Measurements from ENCODE around the gene KCTD18. TPM values are rescaled to one million over a fixed set of nuclear protein-coding genes. Genes with fewer than 3 reads are reported as not detected.

The KCTD18 gene
- total and polyA plus RNA-seq, 2 of the 8 experiments (the other 6 are each of a cell fraction or from before 2014, with no cell fraction given) = 1.6 to 3.1 TPM

DNA sequence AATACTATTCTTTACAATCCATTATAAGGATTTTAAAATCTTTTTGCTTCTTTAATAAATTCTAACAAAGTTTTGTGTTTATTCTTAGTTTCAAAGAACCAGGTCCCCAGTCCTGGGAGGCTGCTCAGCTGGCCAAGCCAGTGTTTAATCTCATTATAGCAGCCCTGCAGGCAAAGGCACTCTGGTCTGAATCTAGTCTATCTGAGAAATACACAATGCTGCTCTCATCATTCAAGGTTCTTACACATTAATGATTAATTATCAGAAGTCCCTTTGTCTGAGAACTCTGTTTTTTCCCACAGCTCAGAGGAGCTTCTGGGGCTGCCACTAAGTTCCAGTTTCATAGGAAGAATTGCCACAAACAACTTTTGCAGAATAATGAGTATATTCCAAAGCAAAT, 27.7 kb downstream of the KCTD18 start (continued):
- no peak for TF ChIP-seq SP2 (IDR thresholded peaks at IDR 0.05; ENCODE audit: low read length)
- no peak for TF ChIP-seq MAFK (IDR thresholded peaks at IDR 0.05; ENCODE audit: low read depth, low read length)
- no peak for TF ChIP-seq E2F6 (IDR thresholded peaks at IDR 0.05)
- no peak for TF ChIP-seq HDAC2 (IDR thresholded peaks at IDR 0.05; ENCODE audit: borderline replicate concordance in 1 of 2, low read depth in 2 of 2, low read length in 2 of 2)
- TF ChIP-seq SIN3A (conservative IDR thresholded peaks at IDR 0.05 in 1 of 2, IDR thresholded peaks at IDR 0.05 in 1 of 2; ENCODE audit: low read depth in 1 of 2, low read length in 2 of 2) = no peak
- no peak for TF ChIP-seq EGR1 (IDR thresholded peaks at IDR 0.05; ENCODE audit: borderline replicate concordance, low read depth, low read length)
